Astrocyte (in vitro differentiated cells and primary cell): ENCODE measurements around the gene PRDX5.

Experiments used
- CTCF ChIP-seq: IDR thresholded peaks from 2 replicates; pipeline ENCODE4 v1.5.1; 2011; ENCODE audit warnings: low read depth, mild to moderate bottlenecking, inconsistent platforms, low read length, moderate library complexity; ENCODE audit not compliant: insufficient read depth
- EZH2 ChIP-seq: IDR thresholded peaks from 2 replicates; pipeline ENCODE4 v1.6.1; 2012; ENCODE audit warnings: mild to moderate bottlenecking, low read length, inconsistent platforms; ENCODE audit not compliant: insufficient read depth

GRCh38 chr11:64368673-64369074 is 50.8 kb downstream of the PRDX5 start:
- TF ChIP-seq CTCF, result no peak
- no peak for TF ChIP-seq EZH2
